Measurements from ENCODE around the gene TAF11. TPM values are rescaled to one million over a fixed set of nuclear protein-coding genes. Genes with fewer than 3 reads are reported as not detected.
"Not testable (repeated sequence)": the region's sequence is repeated elsewhere in the genome, so short reads cannot be mapped to it uniquely, and the experiment has no call there.

Gene TAF11
- total RNA-seq, 2 experiments from 2014 or later, result 28.7 to 32.3 TPM

- Mint-ChIP-seq H3K27ac (no peak overlapping the region), H3K9me3 (ENCODE audit: low read depth) (no peaks in the 10 kb centered on the region), H3K4me3 (no peak overlapping the region), H3K27me3 (no peaks in the 10 kb centered on the region), H3K4me1 (no peaks in the 10 kb centered on the region), H3K36me3 (ENCODE audit: low read depth) (no peaks in the 10 kb centered on the region)
- intact Hi-C loops (cut with DNase I, micrococcal nuclease), result no loop called here
- no peak for ATAC-seq
- no peak for DNase-seq
- CTCF ChIA-PET, result interaction anchor here (1.0 to 1.3 kb wide), 2 partner anchors 111 to 239 kb away, joined by 3 read pairs; no protein-coding TSS in a partner anchor
- POLR2A ChIA-PET, result interaction anchor here (1.5 kb wide), 1 partner anchor 11 kb away, joined by 4 read pairs; the partner anchor contains the start of gene ANKS1A
Observed at GRCh38 chr6:34900321-34901031, 12.6 kb upstream of the TAF11 start.

- H3K36me3 Mint-ChIP-seq (ENCODE audit: low read depth); H3K4me3 Mint-ChIP-seq; H3K4me1 Mint-ChIP-seq; DNase-seq; POLR2A ChIA-PET; H3K27ac Mint-ChIP-seq; H3K27me3 Mint-ChIP-seq; H3K9me3 Mint-ChIP-seq (ENCODE audit: low read depth); ATAC-seq; intact Hi-C loops (cut with DNase I, micrococcal nuclease): not testable (repeated sequence)
- CTCF ChIA-PET, result interaction anchor here (0.6 to 1.0 kb wide), 2 partner anchors 112 to 161 kb away, joined by 3 read pairs; no protein-coding TSS in a partner anchor
Observed at GRCh38 chr6:34899748-34900147, 11.9 kb upstream of the TAF11 start.

GRCh38 chr6:34897716-34898115 lies 9.9 kb upstream of the TAF11 start:
- POLR2A ChIA-PET, result no interaction called here
- DNase-seq (no peak), ATAC-seq (no peak)
- no peak overlapping the region for H3K27ac Mint-ChIP-seq
- H3K4me3 Mint-ChIP-seq, result no peak overlapping the region
- CTCF ChIA-PET, result interaction anchor here (1.1 to 2.5 kb wide), 2 partner anchors 9 to 308 kb away, joined by 3 to 7 read pairs; partner anchors contain the start of gene ANKS1A
- H3K9me3 Mint-ChIP-seq (ENCODE audit: low read depth), result no peaks in the 10 kb centered on the region
- no peaks in the 10 kb centered on the region for H3K36me3 Mint-ChIP-seq (ENCODE audit: low read depth)
- no peaks in the 10 kb centered on the region for H3K27me3 Mint-ChIP-seq
- H3K4me1 Mint-ChIP-seq, result no peaks in the 10 kb centered on the region
- intact Hi-C loops (cut with DNase I, micrococcal nuclease), result no loop called here

- CTCF ChIA-PET, result interaction anchor here (0.7 to 2.5 kb wide), 3 partner anchors 8 to 308 kb away, joined by 3 to 7 read pairs (median 3); partner anchors contain the start of gene ANKS1A
- no peak overlapping the region for H3K4me3 Mint-ChIP-seq
Observed at GRCh38 chr6:34897130-34897529, 9.3 kb upstream of the TAF11 start.

GRCh38 chr6:34894693-34895092 lies 6.9 kb upstream of the TAF11 start:
- CTCF ChIA-PET, result no interaction called here

More at GRCh38 chr6:34897130-34897529, 9.3 kb upstream of the TAF11 start:
- Mint-ChIP-seq H3K36me3 (ENCODE audit: low read depth) (no peaks in the 10 kb centered on the region), H3K4me1 (no peaks in the 10 kb centered on the region), H3K9me3 (ENCODE audit: low read depth) (no peaks in the 10 kb centered on the region), H3K27me3 (no peaks in the 10 kb centered on the region), H3K27ac (no peak overlapping the region)
- intact Hi-C loops (cut with DNase I, micrococcal nuclease), result no loop called here
- ATAC-seq (no peak), DNase-seq (no peak)
- POLR2A ChIA-PET, result no interaction called here

GRCh38 chr6:34891296-34891695 lies 3.5 kb upstream of the TAF11 start:
- Mint-ChIP-seq H3K4me3 (peak overlapping the region; percentile 3), H3K27me3 (no peaks in the 10 kb centered on the region), H3K36me3 (ENCODE audit: low read depth) (peaks cover 6% of the 10 kb centered on the region), H3K4me1 (peaks cover 24% of the 10 kb centered on the region), H3K27ac (no peak overlapping the region), H3K9me3 (ENCODE audit: low read depth) (no peaks in the 10 kb centered on the region)
- ChIA-PET POLR2A (interaction anchor here (0.6 kb wide), 1 partner anchor 1516 kb away, joined by 3 read pairs; no protein-coding TSS in a partner anchor), CTCF (interaction anchor here (0.6 kb wide), 1 partner anchor 98 kb away, joined by 3 read pairs; no protein-coding TSS in a partner anchor)
- ATAC-seq (no peak), DNase-seq (no peak)
- intact Hi-C loops (cut with DNase I, micrococcal nuclease), result no loop called here

More at GRCh38 chr6:34894693-34895092, 6.9 kb upstream of the TAF11 start:
- Mint-ChIP-seq H3K4me1 (peaks cover 15% of the 10 kb centered on the region), H3K9me3 (ENCODE audit: low read depth) (no peaks in the 10 kb centered on the region), H3K4me3 (no peak overlapping the region), H3K27me3 (no peaks in the 10 kb centered on the region), H3K27ac (no peak overlapping the region), H3K36me3 (ENCODE audit: low read depth) (no peaks in the 10 kb centered on the region)
- no peak for DNase-seq
- intact Hi-C loops (cut with DNase I, micrococcal nuclease), result no loop called here
- no peak for ATAC-seq
- POLR2A ChIA-PET, result no interaction called here

GRCh38 chr6:34890533-34890925 lies 2.7 kb upstream of the TAF11 start:
- peaks cover 30% of the 10 kb centered on the region for H3K4me1 Mint-ChIP-seq
- peak overlapping the region; percentile 100 for H3K4me3 Mint-ChIP-seq
- CTCF ChIA-PET, result interaction anchor here (0.6 to 0.8 kb wide), 2 partner anchors 30 to 98 kb away, joined by 3 read pairs; no protein-coding TSS in a partner anchor

GRCh38 chr6:34888874-34889555 lies 1.2 kb upstream of the TAF11 start, which contains the start of gene ANKS1A:
Gene ANKS1A (plus strand): TSS chr6:34889255. CDS start chr6:34889403, 148 bp downstream.
- peak within 1 kb of the TSS; percentile 100 for H3K4me3 Mint-ChIP-seq
- intact Hi-C loops (cut with DNase I, micrococcal nuclease), result loop anchor here (1.0 to 10.0 kb wide), 16 partner anchors 23 to 652 kb away; partner anchors contain the start of genes SNRPC (in 2 of the 2), BLTP3A (in 1 of the 2), FANCE (in 1 of the 2) and HMGA1 (in 1 of the 2)
- CTCF ChIA-PET, result interaction anchor here (0.6 to 1.2 kb wide), 5 partner anchors 9 to 151 kb away, joined by 3 to 7 read pairs (median 3); no protein-coding TSS in a partner anchor

More at GRCh38 chr6:34890533-34890925, 2.7 kb upstream of the TAF11 start:
- Mint-ChIP-seq H3K9me3 (ENCODE audit: low read depth) (no peaks in the 10 kb centered on the region), H3K27ac (peak overlapping the region; percentile 81), H3K27me3 (no peaks in the 10 kb centered on the region), H3K36me3 (ENCODE audit: low read depth) (peaks cover 8% of the 10 kb centered on the region)
- intact Hi-C loops (cut with DNase I, micrococcal nuclease), result no loop called here
- POLR2A ChIA-PET, result interaction anchor here (0.6 kb wide), 2 partner anchors 161 to 1515 kb away, joined by 3 read pairs; no protein-coding TSS in a partner anchor
- no peak for ATAC-seq
- no peak for DNase-seq

GRCh38 chr6:34888514-34888856 lies 643 bp upstream of the TAF11 start:
- no peak for ATAC-seq
- H3K27me3 Mint-ChIP-seq, result no peaks in the 10 kb centered on the region
- peaks cover 3% of the 10 kb centered on the region for H3K9me3 Mint-ChIP-seq (ENCODE audit: low read depth)
- ChIA-PET POLR2A (interaction anchor here (0.6 to 2.5 kb wide), 8 partner anchors 13 to 371 kb away, joined by 4 to 10 read pairs (median 4); partner anchors contain the start of genes BLTP3A, SNRPC and ZNF76), CTCF (interaction anchor here (0.6 to 1.2 kb wide), 8 partner anchors 9 to 984 kb away, joined by 3 to 7 read pairs (median 3); no protein-coding TSS in a partner anchor)
- DNase-seq, result no peak
- peaks cover 24% of the 10 kb centered on the region for H3K36me3 Mint-ChIP-seq (ENCODE audit: low read depth)
- intact Hi-C loops (cut with DNase I, micrococcal nuclease), result loop anchor here (1.0 to 10.0 kb wide), 12 partner anchors 24 to 652 kb away; partner anchors contain the start of genes SNRPC (in 2 of the 2), FANCE (in 1 of the 2), HMGA1 (in 1 of the 2) and NUDT3 (in 1 of the 2)
- peaks cover 41% of the 10 kb centered on the region for H3K4me1 Mint-ChIP-seq
- H3K4me3 Mint-ChIP-seq, result peak overlapping the region; percentile 100
- peak overlapping the region; percentile 100 for H3K27ac Mint-ChIP-seq

More at GRCh38 chr6:34888874-34889555, 1.2 kb upstream of the TAF11 start, which contains the start of gene ANKS1A:
- Mint-ChIP-seq H3K27ac (peak within 1 kb of the TSS; percentile 100), H3K27me3 (no peaks in the 10 kb centered on the region), H3K4me1 (peaks cover 37% of the 10 kb centered on the region), H3K36me3 (ENCODE audit: low read depth) (peaks cover 20% of the 10 kb centered on the region), H3K9me3 (ENCODE audit: low read depth) (peaks cover 3% of the 10 kb centered on the region)
- DNase-seq, result peak; percentile 93
- peak; percentile 68 for ATAC-seq
- POLR2A ChIA-PET, result interaction anchor here (0.6 to 2.5 kb wide), 7 partner anchors 12 to 370 kb away, joined by 3 to 10 read pairs (median 4); partner anchors contain the start of genes BLTP3A, SNRPC and ZNF76

GRCh38 chr6:34885837-34886236 lies 2.0 kb downstream of the TAF11 start:
- CTCF ChIA-PET, result interaction anchor here (0.9 to 1.2 kb wide), 2 partner anchors 15 to 127 kb away, joined by 3 read pairs; no protein-coding TSS in a partner anchor
- Mint-ChIP-seq H3K36me3 (ENCODE audit: low read depth) (peaks cover 33% of the 10 kb centered on the region), H3K4me3 (peak overlapping the region; percentile 100), H3K4me1 (peaks cover 33% of the 10 kb centered on the region), H3K27ac (peak overlapping the region; percentile 13)
- intact Hi-C loops (cut with DNase I, micrococcal nuclease), result loop anchor here (5.0 to 10.0 kb wide), 3 partner anchors 211 to 416 kb away; no protein-coding TSS in a partner anchor
- POLR2A ChIA-PET; DNase-seq; ATAC-seq; H3K9me3 Mint-ChIP-seq (ENCODE audit: low read depth); H3K27me3 Mint-ChIP-seq: not testable (repeated sequence)

Measured in activated CD4-positive, alpha-beta T cell treated with anti-CD3 and anti-CD28 coated beads for 36 hours (primary cell).